Liver (tissue), 3 donors: Measurements from ENCODE around the gene TPSG1.

Experiments
- ATF3 ChIP-seq: IDR thresholded peaks from 2 replicates; pipeline ENCODE4 v1.6.1; 2016; ENCODE audit warnings: antibody characterized with exemption
- CTCF ChIP-seq: fragments of 150-350 bp; IDR thresholded peaks from 2 replicates; pipeline ENCODE4 v1.5.1; 2017; ENCODE audit warnings: improper control_type of control experiment, low read depth, low read length; ENCODE audit not compliant: missing input control
- FOXA2 ChIP-seq: IDR thresholded peaks from 2 replicates; pipeline ENCODE4 v1.6.1; 2016; ENCODE audit warnings: antibody characterized with exemption
- GABPA ChIP-seq, 2 donors: IDR thresholded peaks in 1 of 2; conservative IDR thresholded peaks in 1 of 2; 2 replicates each; pipeline ENCODE4 v1.6.1; 2016; ENCODE audit warnings: antibody characterized with exemption in 2 of 2, mild to moderate bottlenecking in 1 of 2, moderate library complexity in 1 of 2
- JUND ChIP-seq, 2 donors: IDR thresholded peaks; 2 replicates each; pipeline ENCODE4 v1.6.1; 2016; ENCODE audit warnings: antibody characterized with exemption in 2 of 2
- MAX ChIP-seq: IDR thresholded peaks from 2 replicates; pipeline ENCODE4 v1.6.1; 2016; ENCODE audit warnings: antibody characterized with exemption
- RAD21 ChIP-seq, 2 donors: IDR thresholded peaks; 2 replicates each; pipeline ENCODE4 v1.6.1; 2016; ENCODE audit warnings: antibody characterized with exemption in 2 of 2, mild to moderate bottlenecking in 2 of 2
- REST ChIP-seq: IDR thresholded peaks from 2 replicates; pipeline ENCODE4 v1.6.1; 2016; ENCODE audit warnings: antibody characterized with exemption, mild to moderate bottlenecking
- SP1 ChIP-seq: IDR thresholded peaks from 2 replicates; pipeline ENCODE4 v1.6.1; 2018; ENCODE audit warnings: antibody characterized with exemption, mild to moderate bottlenecking
- YY1 ChIP-seq: IDR thresholded peaks from 2 replicates; pipeline ENCODE4 v1.6.1; 2016; ENCODE audit warnings: antibody characterized with exemption, mild to moderate bottlenecking
- ZBTB33 ChIP-seq: IDR thresholded peaks from 2 replicates; pipeline ENCODE4 v1.6.1; 2016; ENCODE audit warnings: antibody characterized with exemption
- donor health status: healthy.
- donor health status: healthy.

GRCh38 chr16:1265826-1266225 lies 40.8 kb upstream of the TPSG1 start:
- TF ChIP-seq ATF3, result no peak
- TF ChIP-seq CTCF, result no peak
- no peak for TF ChIP-seq ZBTB33
- TF ChIP-seq GABPA (IDR thresholded peaks at IDR 0.05 in 1 of 2, conservative IDR thresholded peaks at IDR 0.05 in 1 of 2), result no peak
- no peak for TF ChIP-seq SP1
- TF ChIP-seq REST, result no peak
- no peak for TF ChIP-seq YY1
- TF ChIP-seq RAD21 (IDR thresholded peaks at IDR 0.05), result no peak
- no peak for TF ChIP-seq MAX
- TF ChIP-seq FOXA2, result no peak
- no peak for TF ChIP-seq JUND (IDR thresholded peaks at IDR 0.05)
